Pancreas (tissue), 10 donors: ENCODE measurements around the gene VIPAS39. TPM values are rescaled to one million over a fixed set of nuclear protein-coding genes. Genes with fewer than 3 reads are reported as not detected.
"Not testable (repeated sequence)": the region's sequence is repeated elsewhere in the genome, so short reads cannot be mapped to it uniquely, and the experiment has no call there.

Experiments
- ATAC-seq, 4 donors: fragments of 200-7000 bp; cut with Tn5 transposase; one replicate each; pipeline versions ENCODE4 v1.8.0 to v1.9.1; 2020; ENCODE audit warnings: mild to moderate bottlenecking in 4 of 4, moderate library complexity in 4 of 4
- DNase-seq, 6 donors: peaks; one replicate each; pipeline ENCODE4 v3.0.0-alpha.2; 2020
- FAIRE-seq: peaks from 2 replicates; lab custom pipeline; 2012; peaks lifted over from hg19 to GRCh38; lab: Jason Lieb, UNC
- H3K27ac ChIP-seq, 4 donors: fragments of 200-600 bp; sonication (generic); 1 replicate in 3 of 4; 2 replicates in 1 of 4; pipeline versions ENCODE4 v1.5.0 to v1.8.0; 2020
- H3K27me3 ChIP-seq, 4 donors: fragments of 200-600 bp; one replicate each; pipeline ENCODE4 v1.8.0; 2021
- H3K36me3 ChIP-seq, 3 donors: fragments of 200-600 bp; sonication (generic) in 1 of 3; one replicate each; pipeline versions ENCODE4 v1.5.0 to v1.8.0; 2020 to 2021
- H3K4me1 ChIP-seq, 3 donors: fragments of 200-600 bp; one replicate each; pipeline ENCODE4 v1.8.0; 2021
- H3K4me3 ChIP-seq, 4 donors: fragments of 200-600 bp; sonication (generic) in 2 of 4; one replicate each; pipeline versions ENCODE4 v1.5.0 to v1.8.0; 2020 to 2021
- H3K9me3 ChIP-seq, 4 donors: fragments of 200-600 bp; one replicate each; pipeline ENCODE4 v1.8.0; 2021
- WGBS, 2 donors: extraction: QIAGEN DNeasy Blood & Tissue Kit; methylation state at CpG; one replicate each; pipeline ENCODE4 v1.1.7; 2013; 5-methylcytosine and 5-hydroxymethylcytosine counted together
- intact Hi-C, 3 donors: fragments of 100-400 bp; cut with DNase I; formaldehyde crosslinking; loops; one replicate each; pipeline versions ENCODE4 v1.11.1 to v1.14.2; 2022
- polyA plus RNA-seq, 2 donors: library from polyadenylated mRNA; stranded (reverse); fragments of 200-250 nt; gene quantifications; one replicate each; pipeline ENCODE4 v1.2.3, GENCODE V29; 2013
- total RNA-seq, 6 donors: library from RNA; stranded (reverse); fragmentation: NEBNext Ultra II Directional in 4 of 6; extraction: Animal tissue kit (Norgen Biotek cat#: 25700) in 4 of 6; gene quantifications; one replicate each; pipeline versions ENCODE4 v1.2.1 to v1.2.4, GENCODE V29; 2021 to 2023
- TF ChIP-seq, protein P1 (sequence below), 4 donors: fragments of 200-600 bp; sonication (generic) in 3 of 4; IDR thresholded peaks; one replicate each; pipeline versions ENCODE4 v1.5.0 to v1.8.0; 2021; ENCODE audit warnings: antibody characterized with exemption in 4 of 4
- donor health status: healthy with polysubstance abuse.
- donor health status: DM: no; HTN: no; CAD: no; lungs with moderate emphysema.
- donor health status: DM: no; HTN: no; CAD: no.
- donor health status: control.
- donor health status: control.
- donor health status: Bipolar disorder and iron deficiency.
- donor health status: DM: yes; HTN: yes; CAD: no.
- donor health status: DM: no; HTN: no; CAD: no.
- donor health status: DM: no; HTN: no; CAD: no.
- donor health status: DM: yes; HTN: yes; CAD: no.

Gene VIPAS39
- total and polyA plus RNA-seq, 8 donors = 6.1 to 12.5 (median 7.7) TPM

DNA sequence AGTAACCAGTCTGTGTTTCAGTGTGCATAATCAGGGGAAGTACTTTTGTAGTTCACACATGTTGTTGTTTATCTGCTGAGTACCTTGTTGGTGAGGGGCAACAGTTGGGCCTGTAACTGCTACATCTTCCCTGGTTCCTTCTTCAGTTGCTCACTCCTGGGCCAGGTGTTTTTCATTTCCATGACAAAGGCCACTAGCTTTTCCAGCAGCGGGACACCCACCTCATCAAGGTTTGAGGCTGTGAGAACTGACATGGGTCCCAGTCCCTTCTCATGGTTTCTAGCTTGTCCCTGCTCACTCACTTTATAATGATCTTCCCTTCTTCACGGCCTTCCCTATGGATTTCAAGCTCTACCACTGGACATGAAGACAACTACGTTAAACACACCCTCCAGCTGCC is 32.5 kb downstream of the VIPAS39 start:
- DNase-seq (no peak), ATAC-seq (no peak), FAIRE-seq (no peak)
- Histone ChIP-seq H3K4me3 (no peak overlapping the region), H3K27ac (no peak overlapping the region), H3K9me3 (no peaks in the 10 kb centered on the region), H3K27me3 (no peaks in the 10 kb centered on the region), H3K36me3 (peaks cover 0 to 63% (median 32%) of the 10 kb centered on the region in 3 donors), H3K4me1 (no peaks in the 10 kb centered on the region)
- 92 to 94% methylated on average over 3 of the region's 3 CpGs for WGBS, 2 donors
- TF ChIP-seq, protein P1, sequence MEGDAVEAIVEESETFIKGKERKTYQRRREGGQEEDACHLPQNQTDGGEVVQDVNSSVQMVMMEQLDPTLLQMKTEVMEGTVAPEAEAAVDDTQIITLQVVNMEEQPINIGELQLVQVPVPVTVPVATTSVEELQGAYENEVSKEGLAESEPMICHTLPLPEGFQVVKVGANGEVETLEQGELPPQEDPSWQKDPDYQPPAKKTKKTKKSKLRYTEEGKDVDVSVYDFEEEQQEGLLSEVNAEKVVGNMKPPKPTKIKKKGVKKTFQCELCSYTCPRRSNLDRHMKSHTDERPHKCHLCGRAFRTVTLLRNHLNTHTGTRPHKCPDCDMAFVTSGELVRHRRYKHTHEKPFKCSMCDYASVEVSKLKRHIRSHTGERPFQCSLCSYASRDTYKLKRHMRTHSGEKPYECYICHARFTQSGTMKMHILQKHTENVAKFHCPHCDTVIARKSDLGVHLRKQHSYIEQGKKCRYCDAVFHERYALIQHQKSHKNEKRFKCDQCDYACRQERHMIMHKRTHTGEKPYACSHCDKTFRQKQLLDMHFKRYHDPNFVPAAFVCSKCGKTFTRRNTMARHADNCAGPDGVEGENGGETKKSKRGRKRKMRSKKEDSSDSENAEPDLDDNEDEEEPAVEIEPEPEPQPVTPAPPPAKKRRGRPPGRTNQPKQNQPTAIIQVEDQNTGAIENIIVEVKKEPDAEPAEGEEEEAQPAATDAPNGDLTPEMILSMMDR (IDR thresholded peaks at IDR 0.05) = no peak
- intact Hi-C loops = no loop called here

DNA sequence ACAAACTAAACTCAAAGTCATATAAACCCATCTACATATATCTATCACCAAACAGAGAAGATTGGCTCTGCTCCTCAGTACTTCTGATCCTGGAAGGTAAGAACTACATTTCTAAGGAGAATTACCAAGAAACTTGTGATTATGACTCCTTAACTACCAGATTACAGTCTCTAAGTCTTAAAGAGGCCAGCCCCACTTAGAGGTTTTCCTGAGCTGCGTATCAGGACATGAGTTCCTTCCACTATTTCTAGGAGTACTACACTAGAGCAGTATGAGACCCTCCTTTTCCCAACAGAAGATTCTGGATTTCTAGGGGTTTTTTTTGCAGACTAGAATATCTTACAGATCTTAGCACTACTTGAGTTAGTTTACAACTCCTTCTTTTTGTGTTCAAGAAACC is 34.0 kb downstream of the VIPAS39 start, which contains the start of gene NOXRED1:
Gene NOXRED1 (minus strand): TSS at position 101 of the 400 bp plus-strand sequence. CDS start 634 bp downstream, outside the sequence.
- ATAC-seq = no peak
- no peak within 1 kb of the TSS for H3K27ac ChIP-seq
- intact Hi-C loops = no loop called here
- WGBS, 2 donors = 85 to 98% methylated on average over 1 of the region's 1 CpG
- peaks cover 0 to 48% (median 25%) of the 10 kb centered on the region in 3 donors for H3K36me3 ChIP-seq
- H3K9me3 ChIP-seq = no peaks in the 10 kb centered on the region
- FAIRE-seq = no peak
- no peaks in the 10 kb centered on the region for H3K27me3 ChIP-seq
- DNase-seq = no peak
- no peak within 1 kb of the TSS for H3K4me3 ChIP-seq
- TF ChIP-seq, protein P1 (IDR thresholded peaks at IDR 0.05) = no peak
- no peaks in the 10 kb centered on the region for H3K4me1 ChIP-seq

DNA sequence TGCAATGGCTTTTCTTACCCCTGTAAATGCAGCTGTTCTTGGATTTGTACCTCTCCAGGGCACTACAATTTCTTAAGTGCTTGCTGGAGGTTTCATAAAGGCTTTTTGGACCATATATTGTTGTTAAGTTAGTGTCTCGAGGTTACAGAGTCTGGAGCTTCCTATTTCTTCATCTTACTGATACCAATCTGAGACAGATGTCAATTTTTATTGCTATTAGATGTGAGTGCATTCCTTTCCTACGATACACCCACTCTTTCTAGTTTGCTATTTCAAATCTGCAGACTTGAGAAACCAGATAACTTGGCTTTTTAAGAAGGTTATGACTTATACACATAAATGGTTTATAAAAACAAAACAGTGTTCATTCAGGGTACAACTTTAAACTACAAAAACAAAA is 36.2 kb downstream of the VIPAS39 start:
- TF ChIP-seq, protein P1 (IDR thresholded peaks at IDR 0.05) = no peak
- Histone ChIP-seq H3K27me3 (no peaks in the 10 kb centered on the region), H3K4me3 (no peak overlapping the region), H3K27ac (no peak overlapping the region), H3K36me3 (peaks cover 0 to 26% (median 6%) of the 10 kb centered on the region in 3 donors), H3K9me3 (no peaks in the 10 kb centered on the region), H3K4me1 (no peaks in the 10 kb centered on the region)
- no peak for DNase-seq
- ATAC-seq = no peak
- no peak for FAIRE-seq
- 50 to 93% methylated on average over 2 of the region's 2 CpGs for WGBS, 2 donors
- intact Hi-C loops = no loop called here

DNA sequence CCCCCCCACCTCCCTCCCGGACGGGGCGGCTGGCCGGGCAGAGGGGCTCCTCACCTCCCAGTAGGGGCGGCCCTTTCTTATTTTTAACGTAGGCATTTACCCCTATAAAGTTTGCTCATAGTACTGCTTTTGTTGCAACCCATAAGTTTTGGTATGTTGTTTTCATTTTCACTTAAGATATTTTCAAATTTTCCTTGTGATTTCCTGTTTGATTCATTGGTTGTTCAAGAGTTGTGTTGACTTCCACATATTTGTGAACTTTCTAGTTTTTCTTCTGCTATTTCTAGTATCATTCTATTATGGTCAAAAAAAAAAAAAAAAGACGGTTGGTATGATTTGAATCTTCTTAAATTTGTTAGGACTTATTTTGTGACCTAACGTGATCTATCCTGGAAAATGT is 40.6 kb downstream of the VIPAS39 start:
- intact Hi-C loops = no loop called here
- TF ChIP-seq, protein P1 (IDR thresholded peaks at IDR 0.05) = no peak
- DNase-seq = no peak
- Histone ChIP-seq H3K27ac (no peak overlapping the region), H3K27me3 (no peaks in the 10 kb centered on the region), H3K9me3 (no peaks in the 10 kb centered on the region), H3K4me1 (no peaks in the 10 kb centered on the region), H3K36me3 (no peaks in the 10 kb centered on the region), H3K4me3 (no peak overlapping the region)
- FAIRE-seq = no peak
- 88 to 96% methylated on average over 8 of the region's 8 CpGs for WGBS, 2 donors
- no peak for ATAC-seq

DNA sequence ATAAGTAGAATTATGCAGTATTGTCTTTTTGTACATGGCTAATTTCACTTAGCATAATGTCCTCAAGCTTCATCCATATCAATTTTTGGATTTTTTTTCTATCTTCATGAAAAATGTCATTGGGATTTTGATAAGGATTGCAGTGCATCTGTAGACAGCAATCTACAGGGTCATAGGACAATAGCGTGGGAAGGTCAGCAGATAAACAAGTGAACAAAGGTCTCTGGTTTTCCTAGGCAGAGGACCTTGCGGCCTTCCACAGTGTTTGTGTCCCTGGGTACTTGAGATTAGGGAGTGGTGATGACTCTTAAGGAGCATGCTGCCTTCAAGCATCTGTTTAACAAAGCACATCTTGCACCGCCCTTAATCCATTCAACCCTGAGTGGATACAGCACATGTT is 41.3 kb downstream of the VIPAS39 start:
- H3K27me3 ChIP-seq, intact Hi-C loops, H3K9me3 ChIP-seq, H3K4me1 ChIP-seq, H3K27ac ChIP-seq, H3K4me3 ChIP-seq, FAIRE-seq, DNase-seq, ATAC-seq, H3K36me3 ChIP-seq: not testable (repeated sequence)
- WGBS, 2 donors = 70 to 82% methylated on average over 2 of the region's 3 CpGs

DNA sequence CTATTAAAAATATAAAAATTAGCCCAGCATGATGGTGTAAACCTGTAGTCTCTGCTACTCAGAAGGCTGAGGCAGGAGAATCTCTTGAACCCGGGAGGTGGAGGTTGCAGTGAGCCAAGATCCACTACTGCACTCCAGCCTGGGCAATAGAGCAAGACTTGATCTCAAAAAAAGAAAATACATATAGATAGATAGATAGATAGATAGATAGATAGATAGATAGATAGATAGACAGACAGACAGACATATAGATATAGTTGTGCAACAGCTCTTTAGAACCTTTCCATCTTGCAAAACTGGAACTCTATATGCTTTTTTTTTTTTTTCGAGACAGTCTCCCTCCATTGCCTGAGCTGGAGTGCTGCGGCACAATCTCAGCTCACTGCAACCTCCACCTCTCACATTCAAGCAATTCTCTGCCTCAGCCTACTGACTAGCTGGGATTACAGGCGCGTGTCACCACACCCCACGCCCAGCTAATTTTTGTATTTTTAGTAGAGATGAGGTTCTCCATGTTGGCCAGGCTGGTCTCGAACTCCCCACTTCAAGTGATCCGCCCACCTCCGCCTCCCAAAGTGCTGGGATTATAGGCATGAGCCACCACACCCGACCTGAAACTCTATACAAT is 41.9 kb downstream of the VIPAS39 start:
- H3K27ac ChIP-seq, H3K27me3 ChIP-seq, H3K4me1 ChIP-seq, ATAC-seq, H3K4me3 ChIP-seq, FAIRE-seq, H3K36me3 ChIP-seq, DNase-seq, intact Hi-C loops, H3K9me3 ChIP-seq: not testable (repeated sequence)
- 91 to 92% methylated on average over 10 of the region's 10 CpGs for WGBS, 2 donors
